Activated B cell treated with CpG ODN at 0.5 μM for 24 hours (primary cell): ENCODE results near the gene TMEM51. TPM values are rescaled to one million over a fixed set of nuclear protein-coding genes. Genes with fewer than 3 reads are reported as not detected.

Experiments used
- ATAC-seq: fragments of 200-7000 bp; cut with Tn5 transposase; one replicate; pipeline ENCODE4 v1.10.0; 2021; ENCODE audit warnings: low read depth, mild to moderate bottlenecking, moderate library complexity
- CTCF ChIA-PET: fragments of 350-600 bp; sonication (Branson Sonifier 250); formaldehyde crosslinking; loops from one replicate; lab custom pipeline; 2021; ENCODE audit warnings: antibody characterized with exemption; lab: Charles Lee
- POLR2A ChIA-PET: fragments of 350-600 bp; sonication (Branson Sonifier 250); formaldehyde crosslinking; loops from one replicate; lab custom pipeline; 2021; ENCODE audit warnings: antibody characterized with exemption; lab: Charles Lee
- DNase-seq: peaks from one replicate; pipeline ENCODE4 v3.0.0; 2022
- H3K27ac Mint-ChIP-seq: one replicate; pipeline ENCODE4 v1.8.0; 2020; ENCODE audit warnings: mixed read lengths
- H3K27me3 Mint-ChIP-seq: one replicate; pipeline ENCODE4 v1.8.0; 2021; ENCODE audit warnings: mixed read lengths
- H3K36me3 Mint-ChIP-seq: one replicate; pipeline ENCODE4 v1.8.0; 2021; ENCODE audit warnings: low read depth, mixed read lengths
- H3K4me1 Mint-ChIP-seq: one replicate; pipeline ENCODE4 v1.8.0; 2021; ENCODE audit warnings: mixed read lengths
- H3K4me3 Mint-ChIP-seq: one replicate; pipeline ENCODE4 v1.8.0; 2020; ENCODE audit warnings: mild to moderate bottlenecking, mixed read lengths
- H3K9me3 Mint-ChIP-seq: one replicate; pipeline ENCODE4 v1.8.0; 2020; ENCODE audit warnings: mixed read lengths
- intact Hi-C: fragments of 100-400 bp; cut with micrococcal nuclease; formaldehyde crosslinking; loops from one replicate; pipeline ENCODE4 v1.15.1; 2024
- total RNA-seq: library from RNA; stranded (reverse); gene quantifications from 2 replicates; pipeline ENCODE4 v1.2.3, GENCODE V29; 2022
- TF ChIP-seq, protein P1 (sequence below): fragments of 200-600 bp; IDR thresholded peaks from one replicate; pipeline ENCODE4 v1.8.0; 2022; ENCODE audit warnings: antibody characterized with exemption, mild to moderate bottlenecking

The TMEM51 gene
- total RNA-seq, 1 donor from 2014 or later = not detected

DNA sequence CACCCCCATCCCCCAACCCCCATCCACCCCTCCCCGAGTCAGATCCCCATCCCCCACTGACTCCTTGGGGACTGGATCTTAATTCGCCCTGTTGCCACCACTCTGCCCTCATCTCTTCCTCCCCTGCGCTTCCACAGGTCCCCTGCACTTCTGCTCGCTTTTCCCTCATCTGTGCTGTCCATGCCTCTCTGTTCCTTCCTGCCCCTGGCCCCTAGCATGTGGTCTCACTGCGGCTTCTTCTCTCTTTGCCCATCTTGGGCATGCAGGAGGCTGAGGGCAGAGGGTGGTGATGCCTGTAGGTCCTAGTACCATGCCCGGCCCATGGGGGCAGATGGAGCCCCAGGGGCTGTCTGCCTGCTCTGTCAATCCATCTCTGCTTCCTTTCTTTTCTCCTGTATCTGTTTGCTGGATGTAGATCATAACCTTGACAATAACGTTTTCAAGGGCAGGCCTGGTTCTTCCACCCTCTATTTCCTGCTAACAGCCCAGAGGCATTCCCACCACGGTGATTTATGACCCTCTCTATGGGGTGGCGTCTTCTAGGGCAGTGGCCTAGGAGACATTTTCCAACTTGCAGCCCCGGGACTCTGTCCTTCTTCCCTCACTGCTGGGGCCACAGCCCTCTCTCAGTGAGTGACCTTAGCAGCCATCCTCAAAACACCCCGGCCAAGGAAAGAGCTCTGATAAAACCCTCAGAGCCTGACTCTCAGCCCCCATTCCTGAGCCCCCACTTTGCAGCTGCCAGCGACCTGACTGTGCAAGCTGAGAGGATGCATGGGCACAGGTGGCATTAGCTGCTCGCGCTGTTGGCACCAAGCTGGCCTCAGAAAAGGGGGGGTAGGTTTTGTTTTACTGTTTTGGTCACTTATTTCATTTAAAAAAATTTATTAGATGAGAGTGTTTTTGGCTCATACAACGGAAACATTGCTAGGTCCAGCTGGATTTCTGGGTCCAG lies 33.9 kb downstream of the TMEM51 start:
- CTCF ChIA-PET = no interaction called here
- POLR2A ChIA-PET = no interaction called here
- ATAC-seq (no peak), DNase-seq (no peak)
- no peaks in the 10 kb centered on the region for H3K4me1 Mint-ChIP-seq
- no peaks in the 10 kb centered on the region for H3K9me3 Mint-ChIP-seq
- H3K36me3 Mint-ChIP-seq = no peaks in the 10 kb centered on the region
- H3K27ac Mint-ChIP-seq = no peak overlapping the region
- TF ChIP-seq, protein P1, sequence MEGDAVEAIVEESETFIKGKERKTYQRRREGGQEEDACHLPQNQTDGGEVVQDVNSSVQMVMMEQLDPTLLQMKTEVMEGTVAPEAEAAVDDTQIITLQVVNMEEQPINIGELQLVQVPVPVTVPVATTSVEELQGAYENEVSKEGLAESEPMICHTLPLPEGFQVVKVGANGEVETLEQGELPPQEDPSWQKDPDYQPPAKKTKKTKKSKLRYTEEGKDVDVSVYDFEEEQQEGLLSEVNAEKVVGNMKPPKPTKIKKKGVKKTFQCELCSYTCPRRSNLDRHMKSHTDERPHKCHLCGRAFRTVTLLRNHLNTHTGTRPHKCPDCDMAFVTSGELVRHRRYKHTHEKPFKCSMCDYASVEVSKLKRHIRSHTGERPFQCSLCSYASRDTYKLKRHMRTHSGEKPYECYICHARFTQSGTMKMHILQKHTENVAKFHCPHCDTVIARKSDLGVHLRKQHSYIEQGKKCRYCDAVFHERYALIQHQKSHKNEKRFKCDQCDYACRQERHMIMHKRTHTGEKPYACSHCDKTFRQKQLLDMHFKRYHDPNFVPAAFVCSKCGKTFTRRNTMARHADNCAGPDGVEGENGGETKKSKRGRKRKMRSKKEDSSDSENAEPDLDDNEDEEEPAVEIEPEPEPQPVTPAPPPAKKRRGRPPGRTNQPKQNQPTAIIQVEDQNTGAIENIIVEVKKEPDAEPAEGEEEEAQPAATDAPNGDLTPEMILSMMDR = no peak
- intact Hi-C loops = no loop called here
- no peak overlapping the region for H3K4me3 Mint-ChIP-seq
- peaks cover 25% of the 10 kb centered on the region for H3K27me3 Mint-ChIP-seq

DNA sequence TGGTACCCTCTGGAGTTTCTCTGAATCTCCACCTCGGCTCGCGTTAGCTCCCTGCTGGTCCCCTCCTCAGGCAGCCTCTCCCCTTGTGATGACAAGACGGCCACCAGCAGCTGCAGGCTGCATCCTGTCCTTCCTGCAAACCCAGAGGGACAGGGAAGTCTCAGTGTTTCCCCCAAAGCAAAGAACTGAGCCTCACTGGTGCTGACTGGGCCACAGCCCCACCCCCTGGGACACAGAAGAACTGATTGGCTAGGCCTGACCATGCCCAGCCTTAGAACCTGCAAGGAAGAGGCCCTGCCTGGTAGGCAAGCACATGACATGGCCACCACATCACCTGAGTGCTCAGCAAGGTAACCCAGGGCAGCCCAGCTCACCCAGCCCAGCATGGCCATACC lies 34.6 kb downstream of the TMEM51 start:
- TF ChIP-seq, protein P1 = no peak
- H3K4me1 Mint-ChIP-seq = no peaks in the 10 kb centered on the region
- no peaks in the 10 kb centered on the region for H3K36me3 Mint-ChIP-seq
- ChIA-PET POLR2A (no interaction called here), CTCF (no interaction called here)
- H3K9me3 Mint-ChIP-seq = no peaks in the 10 kb centered on the region
- H3K27ac Mint-ChIP-seq = no peak overlapping the region
- ATAC-seq = no peak
- H3K27me3 Mint-ChIP-seq = peaks cover 25% of the 10 kb centered on the region
- no peak for DNase-seq
- intact Hi-C loops = no loop called here
- H3K4me3 Mint-ChIP-seq = no peak overlapping the region

- TF ChIP-seq, protein P1 = no peak
Measured at GRCh38 chr1:15188678-15189077, 35.1 kb downstream of the TMEM51 start.

GRCh38 chr1:15189692-15190370 lies 36.3 kb downstream of the TMEM51 start:
- no peaks in the 10 kb centered on the region for H3K4me1 Mint-ChIP-seq
- CTCF ChIA-PET = no interaction called here
- POLR2A ChIA-PET = no interaction called here
- intact Hi-C loops = no loop called here
- no peaks in the 10 kb centered on the region for H3K9me3 Mint-ChIP-seq
- TF ChIP-seq, protein P1 = no peak
- no peak overlapping the region for H3K27ac Mint-ChIP-seq
- ATAC-seq (no peak), DNase-seq (no peak)
- H3K36me3 Mint-ChIP-seq = no peaks in the 10 kb centered on the region
- H3K27me3 Mint-ChIP-seq = peaks cover 28% of the 10 kb centered on the region
- no peak overlapping the region for H3K4me3 Mint-ChIP-seq

More at GRCh38 chr1:15188678-15189077, 35.1 kb downstream of the TMEM51 start:
- Mint-ChIP-seq H3K36me3 (no peaks in the 10 kb centered on the region), H3K4me1 (no peaks in the 10 kb centered on the region), H3K4me3 (no peak overlapping the region), H3K27me3 (peaks cover 25% of the 10 kb centered on the region), H3K27ac (no peak overlapping the region), H3K9me3 (no peaks in the 10 kb centered on the region)
- CTCF ChIA-PET = no interaction called here
- intact Hi-C loops = no loop called here
- DNase-seq (no peak), ATAC-seq (no peak)
- POLR2A ChIA-PET = no interaction called here

DNA sequence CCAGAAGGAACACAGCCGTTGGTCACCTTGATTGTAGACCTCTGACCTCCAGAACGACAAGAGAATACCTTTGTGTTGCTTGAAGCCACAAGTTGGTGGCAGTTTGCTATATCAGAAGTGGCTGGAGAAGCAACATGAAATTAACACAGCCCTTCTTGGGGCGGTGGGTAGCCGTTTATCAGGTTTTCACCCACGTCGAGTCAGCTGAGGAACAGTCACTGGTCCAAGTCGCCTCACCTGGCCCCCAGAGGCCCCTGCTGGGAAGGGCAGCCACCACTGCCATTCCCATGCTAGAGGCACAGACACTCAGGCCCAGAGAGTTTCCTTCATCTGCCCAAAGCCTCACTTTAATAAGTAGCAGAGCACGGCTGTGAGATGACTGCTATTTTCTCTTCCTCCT lies 37.7 kb downstream of the TMEM51 start:
- peaks cover 24% of the 10 kb centered on the region for H3K27me3 Mint-ChIP-seq
- H3K4me1 Mint-ChIP-seq = no peaks in the 10 kb centered on the region
- POLR2A ChIA-PET = no interaction called here
- no peaks in the 10 kb centered on the region for H3K36me3 Mint-ChIP-seq
- TF ChIP-seq, protein P1 = no peak
- CTCF ChIA-PET = no interaction called here
- intact Hi-C loops = no loop called here
- no peak for DNase-seq
- no peak overlapping the region for H3K4me3 Mint-ChIP-seq
- H3K27ac Mint-ChIP-seq = no peak overlapping the region
- no peaks in the 10 kb centered on the region for H3K9me3 Mint-ChIP-seq
- no peak for ATAC-seq
